RKO (cell line): ENCODE data around the gene RFXAP.
"Not testable (repeated sequence)": the region's sequence is repeated elsewhere in the genome, so short reads cannot be mapped to it uniquely, and the experiment has no call there.

Experiments
- DNase-seq: peaks from one replicate; pipeline ENCODE4 v3.0.0-alpha.2; 2016; ENCODE audit warnings: low spot score

The RFXAP gene

GRCh38 chr13:36818804-36819738, at the start of gene RFXAP:
Gene RFXAP (plus strand): TSS chr13:36819222. CDS start chr13:36819358, 136 bp downstream.
- DNase-seq, result peak; percentile 89

DNA sequence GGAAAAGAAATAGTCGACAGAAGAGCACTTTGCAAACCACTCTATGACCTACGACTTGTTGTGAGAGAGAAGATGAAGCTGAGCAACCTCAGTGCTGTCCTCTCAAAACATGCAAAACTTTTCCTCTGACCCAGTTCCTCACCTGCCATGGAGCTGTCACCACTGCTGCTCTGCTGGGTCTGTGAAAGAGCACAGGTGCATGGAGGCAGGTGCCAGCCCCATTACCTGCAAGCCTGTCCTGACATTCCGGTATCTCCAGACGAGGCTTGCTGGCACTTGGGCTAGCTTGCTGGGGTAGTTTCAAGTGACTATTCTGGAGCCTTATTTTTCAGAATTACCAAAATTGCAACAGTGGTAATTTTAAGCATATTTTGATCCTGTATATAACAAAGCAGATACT, 49.5 kb upstream of the RFXAP start:
- no peak for DNase-seq

DNA sequence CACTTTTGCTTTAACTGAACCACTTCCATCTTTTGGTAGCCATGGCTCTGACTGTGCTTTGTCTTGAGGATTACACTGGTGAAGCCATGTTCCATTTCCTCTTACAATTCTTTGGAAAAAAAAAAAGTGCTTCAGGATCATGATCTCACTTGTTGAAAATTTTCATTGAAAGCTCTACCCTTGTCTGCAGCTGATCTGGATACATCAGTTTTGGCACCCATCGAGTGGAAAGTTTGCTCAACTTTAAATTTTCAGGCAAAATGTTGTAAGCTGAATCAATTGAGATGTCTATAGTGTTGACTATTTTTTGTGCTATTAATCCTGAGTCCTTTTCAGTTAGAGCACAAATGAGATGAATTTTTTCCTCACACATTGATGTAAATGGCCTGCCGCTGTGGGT, 48.3 kb upstream of the RFXAP start:
- no peak for DNase-seq

DNA sequence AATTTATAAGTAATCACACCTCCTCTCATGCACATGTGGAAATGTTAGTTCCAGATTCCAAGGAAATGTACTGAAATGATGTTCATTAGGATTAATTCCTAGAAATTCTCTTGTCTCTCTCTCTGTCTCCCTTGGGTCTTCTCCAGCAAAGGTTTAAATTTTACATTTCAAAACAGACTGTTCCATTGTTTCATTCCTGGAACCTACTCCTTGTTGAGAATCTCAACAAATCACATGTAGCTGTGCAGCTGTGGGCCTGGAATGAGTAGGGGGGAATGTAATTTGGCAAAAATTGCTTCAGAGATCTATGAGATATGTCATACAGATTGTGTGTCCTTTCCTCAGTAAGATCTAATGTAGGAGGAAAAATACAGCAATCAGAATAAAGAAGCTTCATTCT, 46.2 kb upstream of the RFXAP start:
- DNase-seq, result no peak

DNA sequence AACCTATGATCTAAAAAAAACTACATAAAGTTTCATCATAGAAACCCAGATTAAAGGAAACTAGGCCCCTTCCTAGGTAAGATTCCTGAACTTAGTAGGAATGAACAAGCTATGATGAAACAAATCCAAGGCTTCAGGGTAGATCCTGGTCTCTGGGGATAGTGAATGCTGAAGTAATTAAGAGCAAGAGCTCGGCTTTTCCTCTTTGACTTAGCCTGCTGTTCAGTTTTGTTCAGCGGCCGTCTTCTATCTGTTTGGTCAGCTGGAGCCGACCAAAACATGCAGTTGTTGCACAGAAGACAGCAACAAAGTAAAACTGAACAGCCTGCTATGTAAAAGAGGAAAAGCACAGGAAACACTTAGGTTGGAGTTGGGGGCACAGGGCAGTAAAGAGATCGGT, 44.1 kb upstream of the RFXAP start:
- DNase-seq, result no peak

DNA sequence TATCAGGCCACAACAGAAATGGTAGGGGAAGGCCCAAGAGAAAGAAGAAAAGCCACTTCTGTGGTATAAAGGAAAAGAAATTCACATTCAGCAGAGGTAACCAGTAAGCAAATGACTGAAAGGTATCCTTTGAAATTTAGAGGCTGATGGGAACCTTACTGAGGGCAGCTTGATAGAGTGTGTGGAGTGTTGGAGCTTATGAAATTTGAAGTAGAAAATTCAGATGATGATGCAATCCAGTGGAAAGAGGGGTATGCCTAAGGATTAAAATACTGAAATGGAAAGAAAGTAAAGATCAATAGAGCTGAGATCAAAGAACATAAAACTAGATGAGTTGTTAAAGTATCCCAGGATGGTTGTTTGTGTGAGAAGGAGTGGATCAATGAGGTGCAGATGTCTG, 42.8 kb upstream of the RFXAP start:
- no peak for DNase-seq

GRCh38 chr13:36778083-36778671, 40.8 kb upstream of the RFXAP start:
- no peak for DNase-seq

DNA sequence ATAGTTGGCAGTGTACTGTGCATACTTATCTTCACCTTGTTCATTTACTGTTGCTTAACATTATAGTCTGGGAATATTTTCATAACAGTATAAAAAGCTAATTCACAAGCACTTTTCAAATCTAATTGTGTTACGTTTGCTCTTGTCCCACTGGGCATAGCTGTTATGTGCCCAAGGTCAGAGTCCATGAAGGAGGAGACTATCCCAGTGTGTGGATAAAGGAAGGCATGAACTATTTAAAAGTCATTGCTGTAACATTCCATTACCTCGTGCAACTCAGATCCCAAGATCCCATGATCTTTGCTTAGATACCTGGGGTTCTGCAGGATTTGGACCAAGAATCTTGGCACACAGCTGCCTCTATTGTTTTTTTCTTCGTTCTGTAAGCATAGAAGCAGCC, 35.1 kb upstream of the RFXAP start:
- DNase-seq, result no peak

DNA sequence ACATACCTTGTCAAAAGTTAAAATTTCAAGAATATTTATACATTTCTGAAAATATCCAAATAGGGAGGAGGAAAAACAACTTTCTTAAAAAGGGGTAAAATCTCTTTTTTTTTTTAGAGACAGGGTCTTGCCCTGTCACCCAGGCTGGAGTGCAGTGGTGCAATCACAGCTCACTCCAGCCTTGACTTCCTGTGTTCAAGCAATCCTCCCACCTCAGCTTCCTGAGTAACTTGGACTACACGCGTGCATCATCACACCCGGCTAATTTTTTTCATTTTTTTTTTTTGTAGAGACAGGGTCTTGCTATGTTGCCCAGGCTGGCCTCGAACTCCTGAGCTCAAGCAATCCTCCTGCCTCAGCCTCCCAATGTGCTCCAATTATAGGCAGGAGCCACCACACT, 32.8 kb upstream of the RFXAP start:
- DNase-seq, result not testable (repeated sequence)

- DNase-seq, result no peak
Measured at GRCh38 chr13:36787181-36787580, 31.8 kb upstream of the RFXAP start.

- no peak for DNase-seq
Measured at GRCh38 chr13:36788276-36788675, 30.7 kb upstream of the RFXAP start.

DNA sequence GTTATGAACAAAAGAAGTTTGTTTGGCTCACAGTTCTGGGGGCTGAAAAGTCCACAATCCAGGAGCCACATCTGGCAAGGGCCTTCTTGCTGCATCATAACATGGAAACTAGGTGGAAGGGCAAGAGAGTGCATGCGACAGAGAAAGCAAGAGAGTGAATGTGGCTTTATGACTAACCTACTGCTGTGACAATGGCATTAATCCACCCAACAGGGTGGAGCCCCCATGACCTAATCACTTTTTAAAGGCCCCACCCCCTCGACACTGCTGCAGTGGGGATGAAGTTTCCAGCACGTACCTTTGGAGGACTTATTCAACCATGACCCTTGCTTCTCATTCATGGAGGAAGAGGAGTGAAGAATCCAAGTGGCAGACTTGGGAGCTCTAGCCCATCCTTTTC, 30.0 kb upstream of the RFXAP start:
- DNase-seq, result no peak

GRCh38 chr13:36789730-36790129, 29.3 kb upstream of the RFXAP start:
- no peak for DNase-seq

GRCh38 chr13:36794706-36795105, 24.3 kb upstream of the RFXAP start:
- no peak for DNase-seq

- DNase-seq, result no peak
Measured at GRCh38 chr13:36795463-36795862, 23.6 kb upstream of the RFXAP start.

- no peak for DNase-seq
Measured at GRCh38 chr13:36796052-36796451, 23.0 kb upstream of the RFXAP start.

GRCh38 chr13:36801035-36801434, 18.0 kb upstream of the RFXAP start:
- DNase-seq, result no peak

- DNase-seq, result no peak
Measured at GRCh38 chr13:36804588-36804987, 14.4 kb upstream of the RFXAP start.

- no peak for DNase-seq
Measured at GRCh38 chr13:36806102-36806501, 12.9 kb upstream of the RFXAP start.

GRCh38 chr13:36807616-36808015, 11.4 kb upstream of the RFXAP start:
- DNase-seq, result no peak

DNA sequence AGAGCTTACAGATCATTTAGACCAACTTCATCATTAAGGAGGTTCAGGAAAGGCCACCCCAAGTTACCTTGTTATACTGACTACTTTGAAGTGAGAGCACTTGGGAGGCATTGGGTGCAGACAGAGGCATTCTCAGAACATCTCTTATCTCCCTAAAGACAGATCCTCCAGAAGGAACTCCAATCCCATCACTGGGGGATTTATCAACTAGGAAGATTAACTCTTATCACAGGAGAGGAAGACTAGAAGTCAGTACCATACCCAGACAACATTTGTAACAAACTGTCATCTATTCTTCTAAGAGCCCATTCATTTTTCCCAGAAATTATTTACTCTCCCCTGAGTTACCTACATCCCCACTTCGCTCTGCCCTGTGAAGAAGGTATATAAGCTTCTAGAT, 5.8 kb upstream of the RFXAP start:
- DNase-seq, result no peak

- DNase-seq, result no peak
Measured at GRCh38 chr13:36814465-36814864, 4.6 kb upstream of the RFXAP start.

DNA sequence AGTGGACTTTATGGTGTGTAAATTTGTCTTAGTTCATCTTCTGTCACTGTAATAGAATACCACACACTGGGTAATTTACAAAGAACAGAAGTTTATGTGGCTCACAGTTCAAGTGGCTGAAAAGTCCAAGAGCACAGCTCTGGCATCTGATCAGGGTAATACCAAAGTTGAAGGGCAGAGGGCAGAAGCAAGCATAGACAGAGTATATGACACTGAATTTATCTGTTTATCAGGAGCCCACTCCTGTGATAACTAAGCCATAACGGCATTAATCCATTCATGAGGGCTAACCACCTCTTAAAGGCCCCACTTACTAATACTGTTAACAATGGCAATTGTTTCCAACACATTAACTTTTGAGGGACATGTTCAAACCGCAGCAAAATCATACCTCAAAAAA, 4.0 kb upstream of the RFXAP start:
- DNase-seq, result peak; percentile 49
